ENCODE data around the gene TMEM138.
"Not testable (repeated sequence)": the region's sequence is repeated elsewhere in the genome, so short reads cannot be mapped to it uniquely, and the experiment has no call there.

Gene TMEM138

DNA sequence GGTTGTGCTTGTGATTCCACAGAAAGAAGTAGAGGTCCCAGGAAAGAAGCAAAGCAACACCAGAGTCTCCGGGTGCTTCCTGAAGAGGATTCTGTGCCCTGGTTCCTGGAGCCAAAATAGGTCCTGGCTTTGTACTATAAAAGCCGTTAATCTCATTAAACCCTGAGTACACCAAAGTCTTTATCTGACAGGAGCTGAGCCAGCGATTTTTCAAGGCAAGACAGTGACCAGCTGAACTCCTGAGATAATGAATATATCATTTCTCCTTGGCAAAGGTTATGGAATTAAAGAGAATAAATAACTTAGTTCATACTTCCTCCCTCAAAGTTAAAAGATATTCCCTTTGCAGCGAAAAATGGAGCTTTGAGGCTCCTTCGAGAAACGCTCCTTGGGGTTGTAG lies 5.2 kb downstream of the TMEM138 start:
- DNase-seq (ENCODE audit: low spot score) = no peak

DNA sequence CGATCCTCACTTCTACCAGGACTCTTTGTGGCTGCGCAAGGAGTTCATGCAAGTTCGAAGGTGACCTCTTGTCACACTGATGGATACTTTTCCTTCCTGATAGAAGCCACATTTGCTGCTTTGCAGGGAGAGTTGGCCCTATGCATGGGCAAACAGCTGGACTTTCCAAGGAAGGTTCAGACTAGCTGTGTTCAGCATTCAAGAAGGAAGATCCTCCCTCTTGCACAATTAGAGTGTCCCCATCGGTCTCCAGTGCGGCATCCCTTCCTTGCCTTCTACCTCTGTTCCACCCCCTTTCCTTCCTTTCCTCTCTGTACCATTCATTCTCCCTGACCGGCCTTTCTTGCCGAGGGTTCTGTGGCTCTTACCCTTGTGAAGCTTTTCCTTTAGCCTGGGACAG lies 6.5 kb downstream of the TMEM138 start:
- DNase-seq (ENCODE audit: low spot score) = no peak

DNA sequence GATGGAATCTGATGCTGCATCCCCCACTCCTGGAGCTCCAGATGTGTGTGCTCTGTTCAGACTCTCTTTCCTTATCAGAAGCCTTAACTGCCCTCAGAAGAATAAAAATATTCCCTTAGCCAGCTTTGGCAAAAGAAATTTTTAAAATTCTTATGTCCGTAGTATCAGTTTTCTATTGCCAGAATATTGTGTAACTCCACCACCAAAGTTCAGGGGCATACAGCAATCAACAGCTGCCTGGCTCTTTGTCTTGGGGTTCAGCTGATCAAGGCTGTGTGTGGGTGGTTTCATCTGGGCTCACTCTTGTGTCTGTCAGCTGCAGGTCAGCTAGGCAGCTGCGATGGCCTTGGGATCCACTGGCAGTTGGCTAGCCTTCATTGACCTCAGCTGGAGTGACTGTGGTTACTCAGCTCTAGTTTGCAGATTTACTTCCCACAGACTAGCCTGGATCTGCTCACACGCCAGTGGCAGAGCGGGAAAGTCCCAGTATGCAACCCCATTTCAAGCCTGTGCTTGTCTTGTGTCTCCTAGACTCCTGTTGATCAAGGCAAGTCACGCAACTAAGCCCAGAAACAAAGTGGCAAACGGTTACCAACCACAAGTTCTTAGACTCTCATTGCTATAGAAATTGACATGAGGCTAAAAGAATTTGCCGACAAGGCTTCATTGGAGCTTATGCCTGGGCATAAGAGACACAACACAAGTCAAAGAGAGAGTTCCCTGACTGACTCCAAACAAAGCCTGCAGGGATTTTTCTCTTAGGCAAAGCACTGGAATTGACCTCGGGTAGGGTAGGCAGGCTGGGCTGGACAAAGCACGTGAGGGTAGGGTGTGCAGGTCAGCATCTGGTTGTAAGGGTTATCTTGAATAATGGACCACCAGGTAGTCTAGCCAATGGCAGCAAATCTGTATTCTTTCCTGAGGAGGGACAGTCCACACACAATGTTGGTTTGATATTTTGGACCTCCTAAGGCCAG lies 7.5 kb downstream of the TMEM138 start:
- peak; percentile 31 for DNase-seq (ENCODE audit: low spot score)

DNA sequence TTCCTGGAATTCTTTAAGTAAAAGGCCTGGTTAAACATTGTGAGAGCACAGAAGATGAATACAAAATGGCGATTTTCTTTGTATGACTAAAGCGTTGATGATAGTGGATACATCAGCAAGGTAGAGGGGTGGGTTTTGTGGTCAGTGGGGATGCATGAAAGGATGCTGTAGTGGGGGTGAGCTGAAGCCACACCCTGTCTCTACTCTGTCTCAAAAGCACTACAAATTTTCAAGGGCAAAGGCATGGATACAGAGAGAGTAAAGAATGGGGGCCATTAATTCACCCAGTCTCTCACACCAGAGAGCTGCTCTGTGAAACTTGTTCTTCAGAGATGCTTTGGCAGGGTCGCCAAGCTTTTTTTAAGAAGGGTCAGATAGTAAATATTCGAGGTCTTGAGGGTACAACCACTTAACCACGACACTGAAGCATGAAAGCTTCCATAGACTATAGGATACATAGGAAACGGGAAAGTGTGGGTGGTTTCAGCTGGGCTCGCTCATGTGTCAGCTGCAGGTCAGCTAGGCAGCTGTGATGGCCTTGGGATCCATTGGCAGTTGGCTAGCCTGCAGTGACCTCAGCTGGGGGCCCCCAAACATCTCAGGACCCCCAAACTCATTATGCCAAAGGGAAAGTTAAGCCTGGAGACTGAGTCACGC lies 8.3 kb downstream of the TMEM138 start:
- no peak for DNase-seq (ENCODE audit: low spot score)

DNA sequence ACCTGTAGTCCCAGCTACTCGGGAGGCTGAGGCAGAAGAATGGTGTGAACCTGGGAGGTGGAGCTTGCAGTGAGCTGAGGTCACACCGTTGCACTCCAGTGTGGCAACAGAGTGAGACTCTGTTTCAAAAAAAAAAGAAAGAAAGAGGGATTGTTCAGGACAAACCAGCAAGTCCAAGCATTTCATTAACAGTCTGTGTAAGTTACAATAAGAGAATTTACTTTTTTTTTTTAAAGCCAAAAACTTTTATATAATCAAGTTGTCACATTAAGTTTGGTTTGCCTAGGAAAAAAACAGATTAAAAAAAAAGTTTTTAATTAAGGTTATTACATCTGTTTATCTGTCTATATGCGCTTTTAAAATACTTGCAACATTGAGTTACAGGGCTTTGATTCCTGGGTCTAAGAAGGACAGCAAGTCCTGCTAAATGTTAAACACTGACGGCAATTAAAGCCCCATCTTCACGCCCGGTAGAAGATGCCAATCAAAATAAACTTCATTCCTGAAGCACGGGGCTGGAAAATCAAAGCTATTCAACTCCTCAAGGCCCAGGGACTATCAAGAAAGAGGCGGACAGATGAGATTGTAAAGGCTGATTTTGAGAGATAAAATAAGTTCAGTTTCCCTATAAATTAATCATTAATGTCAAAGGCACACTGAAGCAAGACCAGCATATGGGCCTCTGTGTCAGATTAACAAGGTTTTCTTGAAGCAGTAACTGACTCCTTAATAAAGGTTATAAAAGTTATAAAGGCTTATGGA lies 10.7 kb downstream of the TMEM138 start:
- DNase-seq (ENCODE audit: low spot score) = no peak

DNA sequence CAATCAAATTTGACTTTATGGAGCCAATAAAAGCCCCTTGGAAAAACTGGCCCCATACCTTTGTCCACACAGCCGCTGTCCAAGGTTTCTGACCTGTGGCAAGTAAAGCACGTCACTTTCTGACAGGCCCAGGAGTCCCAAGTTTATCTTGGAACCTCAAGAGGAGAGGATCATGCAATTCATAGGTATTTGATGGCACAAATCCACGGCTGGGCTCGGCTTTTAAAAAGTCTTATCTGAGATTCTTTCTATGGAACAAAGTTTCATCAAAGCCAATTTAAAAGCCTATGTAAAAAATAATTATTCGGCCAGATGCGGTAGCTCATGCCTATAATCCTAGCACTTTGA lies 13.6 kb downstream of the TMEM138 start:
- no peak for DNase-seq (ENCODE audit: low spot score)

DNA sequence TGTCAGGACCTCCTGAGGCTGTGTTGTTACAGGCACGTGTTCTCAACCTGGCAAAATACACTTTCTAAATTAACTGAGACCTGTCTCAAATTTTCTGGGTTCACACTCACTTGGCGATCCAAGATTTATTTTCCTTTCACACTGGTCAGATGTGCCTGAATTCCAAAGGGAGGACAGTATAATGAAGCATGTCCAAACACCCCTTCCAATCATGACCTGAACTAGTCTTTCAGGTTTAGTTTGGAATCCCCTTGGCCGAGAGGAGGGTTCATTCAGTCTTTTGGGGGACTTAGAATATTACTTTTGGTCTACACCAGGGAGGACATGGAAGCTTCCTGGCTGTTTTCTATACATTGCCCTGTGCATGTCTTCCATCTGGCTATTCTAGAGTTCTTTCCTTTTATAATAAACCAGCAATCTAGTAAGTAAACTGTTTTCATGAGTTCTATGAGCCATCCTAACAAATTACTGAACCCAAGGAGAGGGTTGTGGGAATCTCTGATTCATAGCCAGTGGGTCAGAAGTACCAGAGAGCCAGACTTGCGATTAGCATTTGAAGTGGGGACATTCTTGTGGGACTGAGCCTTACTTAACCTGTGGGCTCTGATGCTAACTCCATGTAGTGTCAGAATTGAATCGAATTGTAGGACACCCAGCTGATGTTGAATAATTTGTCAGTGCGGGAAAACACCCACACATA lies 15.4 kb downstream of the TMEM138 start:
- no peak for DNase-seq (ENCODE audit: low spot score)

DNA sequence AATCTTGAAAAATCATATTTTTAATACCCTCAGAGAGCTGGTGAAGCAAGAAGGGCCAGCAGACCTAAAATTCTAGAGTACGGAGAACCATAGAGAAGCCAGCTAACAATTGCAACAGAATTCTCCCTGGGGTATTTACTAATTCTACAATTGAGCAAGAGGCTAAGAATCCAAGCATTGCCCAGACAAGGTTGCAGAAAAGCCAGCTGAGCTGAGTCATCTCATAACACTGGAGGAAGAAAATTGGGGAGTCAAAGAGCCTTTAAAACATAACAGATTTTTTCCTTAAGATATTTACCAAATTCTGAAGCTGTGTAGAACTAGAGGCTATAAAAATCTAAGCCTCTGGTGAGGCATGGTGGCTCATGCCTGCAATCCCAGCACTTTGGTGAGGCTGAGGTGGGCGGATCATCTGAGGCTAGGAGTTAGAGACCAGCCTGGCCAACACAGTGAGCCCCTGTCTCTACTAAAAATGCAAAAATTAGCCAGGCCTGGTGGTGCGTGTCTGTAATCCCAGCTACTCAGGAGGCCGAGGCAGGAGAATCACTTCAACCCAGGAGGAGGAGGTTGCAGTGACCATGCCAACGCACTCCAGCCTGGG lies 16.6 kb downstream of the TMEM138 start:
- DNase-seq (ENCODE audit: low spot score) = no peak

DNA sequence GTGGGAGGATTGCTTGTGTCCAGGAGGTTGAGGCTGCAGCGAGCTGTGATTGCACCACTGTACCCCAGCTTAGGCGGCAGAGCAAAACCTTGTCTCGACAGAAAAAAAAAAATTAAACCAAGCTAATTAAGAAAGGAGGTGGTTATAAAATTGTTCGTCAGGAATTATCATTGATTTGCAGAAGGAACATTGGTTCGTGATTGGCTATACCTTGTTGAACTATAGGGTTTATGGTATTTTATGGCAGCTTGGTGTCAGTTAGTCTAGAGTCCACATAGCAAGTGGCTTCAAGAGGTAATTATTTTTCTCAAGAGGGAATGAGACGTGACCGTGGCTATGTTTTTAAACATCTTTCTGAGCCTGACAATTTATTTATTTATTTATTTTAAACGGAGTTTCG lies 18.7 kb downstream of the TMEM138 start:
- DNase-seq (ENCODE audit: low spot score) = no peak

DNA sequence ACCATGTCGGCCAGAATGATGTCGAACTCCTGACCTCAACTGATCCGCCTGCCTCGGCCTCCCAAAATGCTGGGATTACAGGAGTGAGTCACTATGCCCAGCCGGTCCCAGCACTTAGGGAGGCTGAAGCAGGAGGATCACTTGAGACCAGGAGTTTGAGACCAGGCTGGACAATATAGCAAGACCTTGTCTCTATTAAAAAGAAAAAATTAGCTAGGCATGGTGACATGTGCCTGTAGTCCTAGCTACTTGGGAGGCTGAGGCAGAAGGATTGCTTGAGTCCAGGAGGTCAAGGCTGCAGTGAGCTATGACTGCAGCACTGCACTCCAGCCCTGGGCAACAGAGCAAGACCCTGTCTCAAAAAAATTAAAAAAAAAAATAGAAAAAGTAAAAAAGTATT lies 21.7 kb downstream of the TMEM138 start:
- not testable (repeated sequence) for DNase-seq (ENCODE audit: low spot score)

DNA sequence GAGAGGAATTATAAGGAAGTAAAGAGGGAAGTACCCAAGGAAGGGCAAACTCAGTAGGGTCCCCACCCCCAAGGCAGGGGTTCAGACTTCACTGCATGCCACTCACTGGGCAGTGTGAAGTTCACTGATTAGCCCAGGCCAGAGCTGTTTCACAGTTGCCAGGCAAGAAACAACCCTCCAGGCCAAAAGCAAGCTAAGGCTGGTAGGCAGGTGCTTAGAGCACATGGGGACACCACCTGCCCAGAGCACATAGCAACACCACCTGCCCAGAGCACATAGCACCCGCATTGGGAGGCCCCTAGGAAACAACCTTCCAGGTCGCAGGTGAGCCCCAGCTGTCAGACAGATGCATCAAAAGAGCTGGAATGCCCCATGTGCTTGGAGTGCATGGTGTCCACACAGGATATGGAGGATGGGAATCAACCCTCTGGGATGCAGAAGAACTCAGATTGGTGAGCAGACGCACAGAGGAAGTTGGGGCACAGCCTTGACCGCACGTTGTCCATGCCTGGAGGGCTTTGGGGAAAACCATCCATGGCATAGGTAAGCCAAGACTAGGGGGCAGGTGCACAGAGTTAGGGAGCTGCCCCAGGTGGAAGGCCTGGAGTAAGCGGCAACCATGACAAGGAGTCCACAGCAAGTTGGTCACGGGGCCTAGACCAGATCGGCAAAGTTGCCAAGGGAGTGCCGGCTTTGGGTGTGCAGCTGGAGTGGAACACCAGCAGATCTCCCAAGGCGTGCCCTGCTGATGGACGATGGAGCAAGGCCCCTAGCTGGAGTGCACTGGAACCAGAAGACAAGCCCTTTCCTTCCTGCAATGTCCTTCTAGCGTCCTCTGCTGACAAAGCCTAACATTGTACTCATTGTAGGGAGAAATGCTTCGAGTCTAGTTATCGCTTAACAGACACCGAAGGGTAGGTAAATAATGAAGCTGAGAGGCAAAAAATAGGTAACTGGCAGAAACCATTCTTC lies 22.4 kb downstream of the TMEM138 start:
- no peak for DNase-seq (ENCODE audit: low spot score)

DNA sequence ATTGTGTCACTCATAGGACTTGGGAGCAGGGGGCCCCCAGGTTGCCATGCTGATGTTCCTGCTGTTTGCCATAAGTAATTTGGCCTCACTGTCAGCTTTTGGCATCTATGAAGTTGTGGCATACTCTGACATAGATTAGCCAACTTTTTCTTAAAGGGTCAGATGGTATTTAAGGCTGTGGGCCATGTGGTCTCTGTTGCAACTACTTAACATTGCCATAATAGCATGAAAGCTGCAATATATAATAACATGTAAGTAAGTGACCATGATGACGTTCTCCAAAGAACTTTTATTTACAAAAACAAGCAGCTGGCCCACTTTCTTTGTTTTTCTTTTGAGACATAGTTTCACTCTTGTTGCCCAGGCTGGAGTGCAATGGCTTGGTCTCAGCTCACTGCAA lies 28.0 kb downstream of the TMEM138 start:
- no peak for DNase-seq (ENCODE audit: low spot score)

DNA sequence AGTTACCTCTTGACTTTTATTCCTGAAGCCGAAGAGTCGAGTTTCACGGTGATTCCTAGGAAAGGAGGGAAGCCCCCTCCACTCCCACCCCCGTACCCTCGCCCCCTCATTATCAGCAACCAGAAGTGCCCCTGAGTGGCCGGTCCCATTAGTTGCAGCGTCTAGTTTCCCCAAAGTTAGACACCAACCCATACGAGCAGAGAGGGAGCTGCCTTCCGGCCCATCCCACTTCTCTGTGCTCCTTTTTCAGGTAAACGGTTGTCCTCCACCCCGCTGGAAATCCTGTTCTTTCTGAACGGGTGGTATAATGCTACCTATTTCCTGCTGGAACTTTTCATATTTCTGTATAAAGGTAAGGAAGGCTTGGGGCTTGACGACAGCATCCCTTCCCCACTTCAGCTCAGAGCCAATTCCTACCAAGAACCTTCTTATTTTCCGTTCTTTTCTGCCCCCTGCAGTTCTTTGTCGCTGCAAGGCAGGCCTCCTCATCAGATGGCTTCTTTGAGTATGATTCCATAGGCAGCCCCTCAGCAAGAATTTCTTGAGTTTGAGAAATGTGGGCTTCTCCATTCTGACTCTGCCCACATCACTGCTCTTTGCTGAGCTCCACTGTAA lies 30.9 kb downstream of the TMEM138 start:
- no peak for DNase-seq (ENCODE audit: low spot score)

DNA sequence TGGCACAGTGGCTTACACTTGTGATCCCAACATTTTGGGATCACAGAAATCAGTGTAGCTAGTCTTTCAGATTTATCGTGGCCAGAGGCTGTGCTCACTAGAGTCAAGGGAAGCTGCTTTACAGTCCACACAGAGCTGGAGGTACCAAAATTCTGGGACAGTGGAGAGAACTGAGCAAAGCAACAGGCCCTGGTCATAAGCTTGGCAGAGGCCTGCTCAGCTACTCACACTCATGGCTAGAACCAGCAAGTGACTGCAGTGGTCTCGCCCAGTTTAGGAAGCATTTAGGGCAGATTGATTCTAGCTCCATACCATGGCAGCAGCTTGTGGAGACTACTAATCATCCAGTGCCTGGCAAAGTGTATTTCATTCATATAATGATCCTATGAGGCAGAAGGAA lies 39.0 kb downstream of the TMEM138 start:
- no peak for DNase-seq (ENCODE audit: low spot score)

DNA sequence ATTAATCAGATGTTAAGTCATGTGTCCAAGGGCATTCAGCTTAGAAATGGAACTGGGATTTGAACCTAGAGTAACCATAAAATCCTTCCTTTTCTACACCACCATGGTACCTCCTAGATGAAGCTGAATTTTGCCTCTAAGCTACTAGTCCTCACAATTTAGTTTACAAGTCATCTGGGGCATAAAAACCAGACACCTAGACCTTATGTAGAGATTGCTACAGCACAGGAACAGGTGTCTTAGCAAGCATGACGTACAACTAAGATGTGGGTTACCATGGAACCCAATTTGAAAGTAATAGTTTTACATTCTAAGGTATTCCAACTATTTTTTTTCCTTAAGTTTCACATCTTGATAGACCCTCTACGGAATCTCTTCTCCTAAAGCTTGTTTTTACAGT lies 39.4 kb downstream of the TMEM138 start:
- DNase-seq (ENCODE audit: low spot score) = no peak

DNA sequence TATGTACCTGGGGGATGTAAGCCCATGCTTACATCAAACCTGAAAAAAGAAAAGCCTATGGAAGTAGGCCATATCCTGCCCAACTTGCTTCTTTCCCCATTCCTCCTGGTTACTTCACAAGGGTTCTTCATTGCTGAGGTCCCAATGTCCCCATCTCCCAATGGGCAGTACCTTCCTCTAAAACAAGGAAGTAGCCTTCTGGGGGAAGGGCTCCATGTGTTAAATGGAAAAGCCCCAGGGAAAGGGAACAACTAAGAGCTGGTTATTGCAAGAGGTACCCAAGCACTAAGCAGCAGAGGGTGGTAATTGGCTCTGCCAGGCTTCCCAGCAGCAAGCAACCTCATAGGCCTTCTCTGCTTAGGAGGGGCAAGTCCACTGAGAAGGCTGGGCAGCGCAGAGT lies 41.5 kb downstream of the TMEM138 start:
- DNase-seq (ENCODE audit: low spot score) = no peak

DNA sequence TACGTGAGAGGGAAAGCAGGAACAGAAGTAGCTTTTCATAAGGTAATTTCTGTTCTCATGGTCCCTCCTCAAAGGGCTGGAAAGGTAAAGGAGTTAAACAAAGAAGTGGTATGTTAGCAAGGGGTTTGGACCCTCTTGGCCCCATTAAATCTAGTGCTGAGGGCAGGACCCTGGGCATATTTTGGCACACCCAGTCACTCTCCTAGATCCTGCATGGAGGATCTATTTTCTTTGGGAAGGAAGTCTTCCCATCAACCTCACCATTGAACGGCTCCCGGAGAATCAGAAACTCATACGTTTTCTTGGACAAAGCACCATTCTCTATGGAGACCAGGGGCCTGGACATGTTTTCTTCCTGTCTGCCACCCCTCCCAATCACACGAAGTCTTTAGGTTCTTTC lies 41.9 kb downstream of the TMEM138 start:
- DNase-seq (ENCODE audit: low spot score) = no peak

DNA sequence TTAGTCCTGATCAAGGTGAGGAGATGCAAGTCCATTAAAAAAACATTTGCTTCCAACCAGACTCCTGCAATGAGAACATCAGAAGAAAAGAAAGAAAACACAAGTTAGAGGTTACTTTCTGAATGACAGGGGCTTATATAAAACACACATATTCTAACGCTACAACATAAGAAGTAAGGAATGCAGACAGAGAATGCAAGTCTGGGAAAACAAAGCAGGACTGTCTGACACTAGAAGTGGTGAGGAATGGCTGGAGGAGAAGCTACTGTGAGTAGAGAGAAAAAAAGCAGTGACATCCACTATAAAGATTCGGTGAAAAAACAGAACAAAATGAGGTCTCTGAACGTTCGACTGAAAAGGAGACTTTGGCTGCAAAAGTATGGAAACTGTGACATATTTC lies 42.5 kb downstream of the TMEM138 start:
- no peak for DNase-seq (ENCODE audit: low spot score)

DNA sequence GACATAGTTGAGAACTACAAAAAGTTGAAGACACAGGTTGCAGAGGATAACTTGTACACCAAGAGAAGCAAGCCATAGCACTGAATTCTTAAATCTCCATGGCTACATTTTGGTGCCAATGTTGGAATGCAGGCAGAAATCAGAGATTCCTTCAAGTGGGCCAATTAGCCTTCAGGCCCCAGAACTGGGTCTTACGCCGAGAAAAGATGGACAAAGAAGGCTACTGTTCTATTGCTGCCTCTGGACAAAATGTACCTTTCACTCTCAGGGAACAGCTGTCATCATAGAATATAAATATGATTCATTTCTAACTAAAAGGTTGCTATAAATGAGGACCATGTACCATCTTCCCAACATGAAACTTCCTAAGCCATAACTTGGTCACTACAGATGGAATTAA lies 43.9 kb downstream of the TMEM138 start:
- no peak for DNase-seq (ENCODE audit: low spot score)

Data from pons (tissue), 1 donor.